ENCODE measurements around the gene XYLT2.

DNA sequence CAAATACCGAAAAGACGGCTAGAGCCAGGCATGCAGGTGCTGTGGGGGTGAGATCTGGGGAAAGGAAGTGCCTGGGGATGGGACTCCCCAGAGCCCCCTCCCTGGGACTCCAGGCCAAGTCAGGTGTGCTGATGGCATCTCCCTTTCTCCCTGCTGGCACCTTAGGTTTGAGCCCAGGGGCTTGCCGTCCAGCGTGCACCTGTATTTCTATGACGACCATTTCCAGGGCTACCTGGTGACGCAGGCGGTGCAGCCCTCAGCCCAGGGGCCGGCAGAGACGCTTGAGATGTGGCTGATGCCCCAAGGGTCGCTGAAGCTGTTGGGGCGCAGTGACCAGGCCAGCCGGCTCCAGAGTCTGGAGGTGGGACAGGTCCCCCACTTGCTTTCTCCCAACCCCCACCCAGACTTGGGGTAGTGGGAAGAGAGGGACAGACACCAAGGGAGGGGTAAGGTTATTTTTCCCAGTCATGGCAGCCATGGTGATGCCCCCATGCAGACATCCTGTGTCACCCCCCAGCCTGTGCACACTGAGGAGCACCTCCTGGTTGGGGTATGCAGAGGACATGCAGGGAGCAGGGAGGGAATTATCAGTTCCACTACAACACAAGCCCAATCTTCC is 11.1 kb downstream of the XYLT2 start:
- TF ChIP-seq CTCF (IDR thresholded peaks at IDR 0.05) (no peak), EZH2 (IDR thresholded peaks at IDR 0.05) (no peak)
